Gastrocnemius medialis (tissue), 4 donors: Measurements from ENCODE around the gene ZNF80. TPM values are rescaled to one million over a fixed set of nuclear protein-coding genes. Genes with fewer than 3 reads are reported as not detected.

Source experiments
- ATAC-seq, 2 donors: fragments of 150-250 bp; one replicate each; pipeline ENCODE4 v1.9.1; 2016
- DNase-seq, 2 donors: peaks; one replicate each; pipeline ENCODE4 v3.0.0-alpha.2; 2019
- H3K27ac ChIP-seq, 4 donors: fragments of 200-600 bp; sonication (generic); 1 replicate in 1 of 4; 2 replicates in 3 of 4; pipeline ENCODE4 v1.5.1; 2016 to 2018; ENCODE audit warnings: mild to moderate bottlenecking in 2 of 4, moderate library complexity in 1 of 4
- H3K27me3 ChIP-seq, 3 donors: fragments of 200-600 bp; sonication (generic) in 2 of 3; 1 replicate in 1 of 3; 2 replicates in 2 of 3; pipeline versions ENCODE4 v1.5.1 to v1.6.0; 2016 to 2019; ENCODE audit warnings: mild to moderate bottlenecking in 1 of 3, moderate library complexity in 1 of 3
- H3K36me3 ChIP-seq, 2 donors: fragments of 200-600 bp; sonication (generic) in 1 of 2; one replicate each; pipeline ENCODE4 v1.5.1; 2017 to 2018
- H3K4me1 ChIP-seq, 2 donors: fragments of 200-600 bp; sonication (generic) in 1 of 2; one replicate each; pipeline ENCODE4 v1.5.1; 2016 to 2017; ENCODE audit warnings: mild to moderate bottlenecking in 2 of 2
- H3K4me3 ChIP-seq, 4 donors: fragments of 200-600 bp; sonication (generic) in 3 of 4; 1 replicate in 1 of 4; 2 replicates in 3 of 4; pipeline ENCODE4 v1.5.1; 2016 to 2019; ENCODE audit warnings: mild to moderate bottlenecking in 2 of 4
- H3K9me3 ChIP-seq, 3 donors: fragments of 200-600 bp; sonication (generic) in 2 of 3; 1 replicate in 1 of 3; 2 replicates in 2 of 3; pipeline ENCODE4 v1.5.1; 2016 to 2019
- POLR2A ChIP-seq, 2 donors: fragments of 450-650 bp; IDR thresholded peaks; one replicate each; pipeline ENCODE4 v1.6.1; 2017; ENCODE audit warnings: antibody characterized with exemption in 2 of 2, mild to moderate bottlenecking in 2 of 2, moderate library complexity in 2 of 2
- in situ Hi-C, 4 donors: fragments of 200-750 bp; cut with MboI; loops; one replicate each; pipeline versions ENCODE4 v1.15.0 to v1.8.0; 2017; ENCODE audit warnings: low sequenced_read_pairs in 4 of 4
- intact Hi-C: fragments of 100-400 bp; cut with DNase I; formaldehyde crosslinking; loops from one replicate; pipeline ENCODE4 v1.15.1; 2023; ENCODE audit warnings: low total_unique reads
- total RNA-seq, 4 donors: library from RNA; depleted of rRNA; stranded (reverse); fragments of >200 nt; gene quantifications; one replicate each; pipeline versions ENCODE4 v1.1.0 to v1.2.3, GENCODE V29; 2016
- TF ChIP-seq, protein P1 (sequence below), 5 experiments: fragments of 450-650 bp in 3 of 5; fragments of 200-600 bp in 2 of 5; sonication (generic) in 2 of 5; IDR thresholded peaks in 4 of 5; conservative IDR thresholded peaks in 1 of 5; 1 replicate in 4 of 5; 2 replicates in 1 of 5; pipeline ENCODE4 v1.5.1; 2016 to 2019; ENCODE audit warnings: antibody characterized with exemption in 5 of 5, mild to moderate bottlenecking in 3 of 5, moderate library complexity in 3 of 5

ZNF80 gene
- total RNA-seq, 4 donors from 2014 or later = 0.09 TPM; not detected in 3

DNA sequence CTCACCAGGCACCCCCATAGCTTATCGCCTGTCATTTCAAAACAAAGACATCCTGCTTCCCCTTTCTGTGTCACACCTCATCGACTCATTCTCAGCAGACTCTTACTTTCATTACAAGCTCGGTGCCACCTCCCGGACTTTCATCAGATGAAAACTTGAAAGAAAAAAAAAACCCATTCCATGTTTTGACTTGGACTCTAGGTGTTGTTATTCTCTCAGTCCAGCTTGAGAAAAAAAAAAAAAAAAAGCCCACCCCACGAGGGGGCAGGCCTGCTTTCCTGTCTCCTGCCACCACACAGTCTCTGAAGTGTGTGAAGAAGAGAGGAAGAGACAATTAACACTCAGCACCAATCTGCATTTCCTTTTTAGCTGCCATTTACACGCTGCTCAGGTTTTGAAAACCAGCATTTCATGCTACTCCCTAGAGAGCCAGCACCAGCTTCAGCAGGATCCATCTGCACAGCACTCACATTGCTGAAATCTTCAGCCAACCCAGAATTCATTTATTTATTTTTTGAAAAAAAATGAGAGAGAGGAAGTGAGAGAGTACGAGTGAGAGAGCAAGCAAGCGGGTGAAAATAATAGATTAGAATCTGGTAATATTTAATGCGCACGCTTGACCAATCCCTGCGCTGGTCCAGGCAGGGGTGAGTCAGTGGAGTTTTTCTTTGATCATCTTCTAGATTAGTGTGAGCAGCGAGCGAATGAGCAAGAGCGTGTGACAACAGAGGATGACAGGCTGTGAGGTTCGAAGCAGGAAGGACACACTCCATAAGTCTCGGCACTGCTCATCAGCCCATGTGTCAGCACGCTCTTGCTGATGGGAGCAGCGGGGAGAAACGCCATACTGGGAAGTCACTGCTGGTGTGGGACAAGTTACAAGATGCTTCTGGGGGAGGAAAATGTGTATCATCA lies 23.5 kb downstream of the ZNF80 start:
- no peaks in the 10 kb centered on the region for H3K36me3 ChIP-seq
- intact Hi-C loops = no loop called here
- no peaks in the 10 kb centered on the region for H3K9me3 ChIP-seq
- H3K27ac ChIP-seq = no peak overlapping the region
- ATAC-seq (peak in 1 of 2 donors; percentile 27), DNase-seq (no peak)
- H3K4me1 ChIP-seq = no peaks in the 10 kb centered on the region
- TF ChIP-seq POLR2A (IDR thresholded peaks at IDR 0.05) = no peak
- TF ChIP-seq, protein P1, sequence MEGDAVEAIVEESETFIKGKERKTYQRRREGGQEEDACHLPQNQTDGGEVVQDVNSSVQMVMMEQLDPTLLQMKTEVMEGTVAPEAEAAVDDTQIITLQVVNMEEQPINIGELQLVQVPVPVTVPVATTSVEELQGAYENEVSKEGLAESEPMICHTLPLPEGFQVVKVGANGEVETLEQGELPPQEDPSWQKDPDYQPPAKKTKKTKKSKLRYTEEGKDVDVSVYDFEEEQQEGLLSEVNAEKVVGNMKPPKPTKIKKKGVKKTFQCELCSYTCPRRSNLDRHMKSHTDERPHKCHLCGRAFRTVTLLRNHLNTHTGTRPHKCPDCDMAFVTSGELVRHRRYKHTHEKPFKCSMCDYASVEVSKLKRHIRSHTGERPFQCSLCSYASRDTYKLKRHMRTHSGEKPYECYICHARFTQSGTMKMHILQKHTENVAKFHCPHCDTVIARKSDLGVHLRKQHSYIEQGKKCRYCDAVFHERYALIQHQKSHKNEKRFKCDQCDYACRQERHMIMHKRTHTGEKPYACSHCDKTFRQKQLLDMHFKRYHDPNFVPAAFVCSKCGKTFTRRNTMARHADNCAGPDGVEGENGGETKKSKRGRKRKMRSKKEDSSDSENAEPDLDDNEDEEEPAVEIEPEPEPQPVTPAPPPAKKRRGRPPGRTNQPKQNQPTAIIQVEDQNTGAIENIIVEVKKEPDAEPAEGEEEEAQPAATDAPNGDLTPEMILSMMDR (IDR thresholded peaks at IDR 0.05 in 4 of 5, conservative IDR thresholded peaks at IDR 0.05 in 1 of 5) = no peak
- in situ Hi-C loops = no loop called here
- no peaks in the 10 kb centered on the region for H3K27me3 ChIP-seq
- H3K4me3 ChIP-seq = peak overlapping the region; percentile 5 to 41 (median 11)

DNA sequence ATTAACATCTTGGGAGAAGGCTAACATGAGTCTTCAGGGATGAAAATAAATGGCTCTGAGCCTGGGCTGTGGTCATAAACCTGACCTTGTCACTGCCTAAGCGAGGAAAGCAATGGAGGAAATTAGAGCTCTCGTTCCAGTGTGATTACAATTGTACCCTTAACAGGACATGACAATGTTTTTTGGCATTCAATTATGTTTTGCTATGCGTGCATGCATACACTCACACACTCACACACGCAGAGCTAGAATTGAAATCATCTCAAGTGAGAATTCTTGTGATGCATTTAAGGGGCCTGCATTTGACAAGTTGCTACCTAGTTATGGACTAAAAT lies 24.1 kb downstream of the ZNF80 start:
- ATAC-seq (no peak), DNase-seq (no peak)
- H3K9me3 ChIP-seq = no peaks in the 10 kb centered on the region
- intact Hi-C loops = no loop called here
- H3K4me1 ChIP-seq = no peaks in the 10 kb centered on the region
- no peaks in the 10 kb centered on the region for H3K36me3 ChIP-seq
- H3K4me3 ChIP-seq = no peak overlapping the region
- no peak for TF ChIP-seq POLR2A (IDR thresholded peaks at IDR 0.05)
- TF ChIP-seq, protein P1 (IDR thresholded peaks at IDR 0.05 in 4 of 5, conservative IDR thresholded peaks at IDR 0.05 in 1 of 5) = no peak
- in situ Hi-C loops = no loop called here
- H3K27ac ChIP-seq = no peak overlapping the region
- no peaks in the 10 kb centered on the region for H3K27me3 ChIP-seq

DNA sequence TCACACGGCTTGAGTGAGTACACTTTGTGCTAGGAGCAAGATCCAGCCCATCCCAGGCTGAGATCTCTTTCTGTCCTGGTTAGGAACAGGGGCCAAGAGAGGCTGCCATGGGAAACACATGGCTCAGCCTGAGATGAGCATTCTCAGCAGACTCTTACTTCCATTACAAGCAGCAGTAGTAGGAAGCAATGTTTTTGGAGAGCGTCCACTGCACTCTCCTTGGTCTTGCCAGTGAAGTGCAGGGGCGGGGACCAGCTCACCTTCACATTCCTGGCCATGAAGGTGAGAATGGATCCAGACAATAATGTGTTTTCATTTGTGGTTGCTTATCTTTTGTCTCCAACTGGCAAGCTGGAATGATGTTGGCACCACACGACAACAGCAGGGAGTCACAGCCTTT lies 24.7 kb downstream of the ZNF80 start:
- Histone ChIP-seq H3K36me3 (no peaks in the 10 kb centered on the region), H3K4me1 (no peaks in the 10 kb centered on the region), H3K4me3 (no peak overlapping the region), H3K27me3 (no peaks in the 10 kb centered on the region), H3K9me3 (no peaks in the 10 kb centered on the region), H3K27ac (no peak overlapping the region)
- TF ChIP-seq, protein P1 (IDR thresholded peaks at IDR 0.05 in 4 of 5, conservative IDR thresholded peaks at IDR 0.05 in 1 of 5) = no peak
- TF ChIP-seq POLR2A (IDR thresholded peaks at IDR 0.05) = no peak
- in situ Hi-C loops = no loop called here
- intact Hi-C loops = no loop called here
- ATAC-seq = no peak
- DNase-seq = no peak

DNA sequence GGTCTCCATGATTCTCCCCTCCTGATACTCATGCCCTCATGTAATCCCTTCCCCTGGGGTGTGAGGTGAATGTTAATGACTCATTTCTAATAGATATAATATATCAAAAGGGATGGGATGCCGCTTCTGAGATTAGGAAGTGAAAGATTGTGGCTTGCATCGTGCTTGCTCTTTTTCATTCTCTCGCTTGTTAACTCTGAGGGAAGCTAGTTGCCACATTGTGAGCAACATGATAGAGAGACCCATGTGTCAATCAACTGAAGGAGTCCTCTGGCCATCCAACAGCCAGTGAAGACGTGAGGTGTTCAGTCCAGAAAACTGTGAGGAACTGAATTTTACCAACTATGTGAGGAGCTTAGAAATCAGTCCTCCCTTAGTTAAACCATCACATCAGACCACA lies 29.6 kb downstream of the ZNF80 start:
- Histone ChIP-seq H3K4me1 (no peaks in the 10 kb centered on the region), H3K4me3 (no peak overlapping the region), H3K27ac (no peak overlapping the region), H3K27me3 (no peaks in the 10 kb centered on the region), H3K36me3 (no peaks in the 10 kb centered on the region), H3K9me3 (no peaks in the 10 kb centered on the region)
- TF ChIP-seq, protein P1 (IDR thresholded peaks at IDR 0.05 in 4 of 5, conservative IDR thresholded peaks at IDR 0.05 in 1 of 5) = no peak
- no peak for TF ChIP-seq POLR2A (IDR thresholded peaks at IDR 0.05)
- intact Hi-C loops = no loop called here
- in situ Hi-C loops = no loop called here
- no peak for DNase-seq
- no peak for ATAC-seq
